Measurements from ENCODE around the gene KLHDC7B. TPM values are rescaled to one million over a fixed set of nuclear protein-coding genes. Genes with fewer than 3 reads are reported as not detected.

Gene KLHDC7B
- total and polyA plus RNA-seq, 2 donors (not counting 3 experiments of a cell fraction or from before 2014, with no cell fraction given): not detected

DNA sequence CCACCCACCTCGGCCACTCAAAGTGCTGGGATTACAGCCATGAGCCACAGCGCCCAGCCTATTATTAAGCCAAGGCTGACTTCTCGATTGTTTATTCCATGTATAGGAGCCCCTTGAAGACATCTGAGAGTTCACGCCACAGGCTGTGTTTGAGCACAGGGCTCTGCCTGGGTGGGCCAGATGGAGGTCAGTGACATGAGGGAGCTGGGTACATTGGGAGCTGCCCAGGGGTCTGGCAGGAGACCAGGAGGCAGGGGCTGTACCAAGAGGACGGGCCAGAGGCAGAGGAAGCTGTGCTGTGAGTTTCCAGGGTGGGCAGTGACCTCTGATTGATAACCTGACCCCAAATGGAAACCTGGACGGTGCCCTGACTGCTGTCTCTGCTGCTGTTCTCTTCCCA, 43.6 kb upstream of the KLHDC7B start:
- Histone ChIP-seq H3K9ac (replicated peaks; ENCODE audit: extremely low read depth, insufficient read depth, low read length) (no peak overlapping the region), H3K9me1 (replicated peaks; ENCODE audit: control insufficient read depth, extremely low read depth, insufficient read depth, low read length) (no peaks in the 10 kb centered on the region), H3K4me3 (replicated peaks in 1 of 3; ENCODE audit: insufficient read depth in 1 of 3, low read depth in 1 of 3, low read length in 3 of 3) (no peak overlapping the region), H3K79me2 (ENCODE audit: control insufficient read depth, insufficient read depth, low read length) (peaks cover 11% of the 10 kb centered on the region), H3K27me3 (ENCODE audit: control insufficient read depth in 2 of 2, insufficient read depth in 2 of 2, low read length in 2 of 2) (no peaks in the 10 kb centered on the region), H3K9me3 (replicated peaks; ENCODE audit: control insufficient read depth, insufficient read depth, low read length) (no peaks in the 10 kb centered on the region), H3K36me3 (ENCODE audit: control insufficient read depth in 2 of 2, extremely low read depth in 1 of 2, insufficient read depth in 2 of 2, low read length in 2 of 2) (peaks cover 6 to 22% of the 10 kb centered on the region in 2 experiments), H2AFZ (ENCODE audit: low read depth, low read length) (no peak overlapping the region), H3K4me1 (ENCODE audit: control insufficient read depth, extremely low read depth, insufficient read depth, low read length) (peaks cover 6% of the 10 kb centered on the region), H3K4me2 (ENCODE audit: insufficient read depth, low read length) (no peak overlapping the region), H3K27ac (ENCODE audit: insufficient read depth, low read depth, low read length) (no peak overlapping the region), H4K20me1 (replicated peaks; ENCODE audit: control insufficient read depth, extremely low read depth, insufficient read depth, low read length) (no peaks in the 10 kb centered on the region)
- intact Hi-C loops (cut with micrococcal nuclease): no loop called here
- DNase-seq (ENCODE audit: low read depth, low spot score) (no peak), FAIRE-seq (no peak)
- no TSS peak for BruUV-seq (replicated peaks)
- POLR2A ChIA-PET: no interaction called here
- dilution Hi-C loops (cut with MboI; ENCODE audit: extremely low pct_ligation_motif_present, low sequenced_read_pairs): no loop called here
- CTCF ChIA-PET: no interaction called here
- TF ChIP-seq MYC (IDR thresholded peaks at IDR 0.05; ENCODE audit: low read depth, low read length) (no peak), GATA2 (IDR thresholded peaks at IDR 0.05; ENCODE audit: insufficient read depth, insufficient read length, low read depth, low read length) (no peak), MAX (IDR thresholded peaks at IDR 0.05; ENCODE audit: insufficient read depth, insufficient read length) (no peak), JUN (IDR thresholded peaks at IDR 0.05; ENCODE audit: borderline replicate concordance, insufficient read depth, insufficient read length, low read depth) (no peak), POLR2A (IDR thresholded peaks at IDR 0.05; ENCODE audit: low read depth, low read length) (no peak), POLR2AphosphoS5 (IDR thresholded peaks at IDR 0.05; ENCODE audit: insufficient read depth, low read depth, low read length) (no peak), EZH2 (IDR thresholded peaks at IDR 0.05; ENCODE audit: borderline replicate concordance, low read depth, low read length, severe bottlenecking) (no peak), FOS (IDR thresholded peaks at IDR 0.05; ENCODE audit: borderline replicate concordance, insufficient read depth, low read length) (no peak)
- TF ChIP-seq, protein P1, sequence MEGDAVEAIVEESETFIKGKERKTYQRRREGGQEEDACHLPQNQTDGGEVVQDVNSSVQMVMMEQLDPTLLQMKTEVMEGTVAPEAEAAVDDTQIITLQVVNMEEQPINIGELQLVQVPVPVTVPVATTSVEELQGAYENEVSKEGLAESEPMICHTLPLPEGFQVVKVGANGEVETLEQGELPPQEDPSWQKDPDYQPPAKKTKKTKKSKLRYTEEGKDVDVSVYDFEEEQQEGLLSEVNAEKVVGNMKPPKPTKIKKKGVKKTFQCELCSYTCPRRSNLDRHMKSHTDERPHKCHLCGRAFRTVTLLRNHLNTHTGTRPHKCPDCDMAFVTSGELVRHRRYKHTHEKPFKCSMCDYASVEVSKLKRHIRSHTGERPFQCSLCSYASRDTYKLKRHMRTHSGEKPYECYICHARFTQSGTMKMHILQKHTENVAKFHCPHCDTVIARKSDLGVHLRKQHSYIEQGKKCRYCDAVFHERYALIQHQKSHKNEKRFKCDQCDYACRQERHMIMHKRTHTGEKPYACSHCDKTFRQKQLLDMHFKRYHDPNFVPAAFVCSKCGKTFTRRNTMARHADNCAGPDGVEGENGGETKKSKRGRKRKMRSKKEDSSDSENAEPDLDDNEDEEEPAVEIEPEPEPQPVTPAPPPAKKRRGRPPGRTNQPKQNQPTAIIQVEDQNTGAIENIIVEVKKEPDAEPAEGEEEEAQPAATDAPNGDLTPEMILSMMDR (IDR thresholded peaks at IDR 0.05; ENCODE audit: extremely low read depth in 1 of 2, insufficient read depth in 1 of 2, low read depth in 1 of 2, low read length in 2 of 2): no peak

Measured in endothelial cell of umbilical vein (primary cell).